T-helper 2 cell treated with Interferon-gamma antibody and Interleukin-4, amounts not matched to agents 100 ng/mL and 5 ng/mL, for 36 hours (primary cell): ENCODE data around the gene DTNB. TPM values are rescaled to one million over a fixed set of nuclear protein-coding genes. Genes with fewer than 3 reads are reported as not detected.

Experiments
- intact Hi-C: fragments of 100-400 bp; cut with micrococcal nuclease; formaldehyde crosslinking; loops from one replicate; pipeline ENCODE4 v1.15.1; 2023
- total RNA-seq: library from RNA; stranded (reverse); gene quantifications from 2 replicates; pipeline ENCODE4 v1.2.3, GENCODE V29; 2022

DTNB gene
- total RNA-seq, 1 donor from 2014 or later = 24.7 TPM

DNA sequence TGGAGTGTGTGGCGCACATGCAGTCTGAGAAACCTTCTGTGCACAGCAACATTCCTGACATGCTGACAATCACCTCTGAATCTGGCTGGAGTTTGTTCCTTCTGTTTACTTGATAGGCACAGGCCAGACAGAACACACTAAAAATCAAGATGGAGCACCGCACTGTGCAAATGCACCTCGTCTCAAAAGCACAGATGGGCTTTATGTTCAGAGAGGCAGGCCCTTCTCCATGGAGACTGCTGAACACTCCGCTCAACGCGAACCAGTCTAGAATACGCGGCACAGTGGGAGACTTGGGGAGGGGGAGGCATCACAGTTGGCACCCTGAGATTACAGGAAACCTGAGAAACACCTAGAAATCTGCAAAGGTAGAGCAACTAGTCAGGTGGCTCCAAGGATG lies 273.2 kb downstream of the DTNB start:
- intact Hi-C loops = no loop called here

- intact Hi-C loops = no loop called here
Observed at GRCh38 chr2:25398534-25398933, 274.8 kb downstream of the DTNB start.

DNA sequence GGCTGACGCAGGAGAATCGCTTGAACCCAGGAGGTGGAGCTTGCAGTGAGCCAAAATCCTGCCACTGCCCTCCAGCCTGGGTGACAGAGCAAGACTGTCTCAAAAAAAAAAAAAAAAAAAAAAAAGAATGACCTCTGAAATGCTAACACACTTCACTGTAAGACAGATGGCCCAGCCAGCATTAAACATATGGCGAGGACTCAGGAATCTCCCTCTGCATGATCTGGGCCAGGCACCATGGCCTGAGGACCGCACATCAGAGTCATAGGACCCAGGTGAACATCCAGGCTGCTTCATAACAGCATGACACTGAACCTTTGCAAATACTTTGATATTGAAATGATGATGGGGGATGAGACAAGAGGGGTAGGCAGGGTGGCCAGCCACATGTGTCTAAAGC lies 275.6 kb downstream of the DTNB start:
- intact Hi-C loops = no loop called here

DNA sequence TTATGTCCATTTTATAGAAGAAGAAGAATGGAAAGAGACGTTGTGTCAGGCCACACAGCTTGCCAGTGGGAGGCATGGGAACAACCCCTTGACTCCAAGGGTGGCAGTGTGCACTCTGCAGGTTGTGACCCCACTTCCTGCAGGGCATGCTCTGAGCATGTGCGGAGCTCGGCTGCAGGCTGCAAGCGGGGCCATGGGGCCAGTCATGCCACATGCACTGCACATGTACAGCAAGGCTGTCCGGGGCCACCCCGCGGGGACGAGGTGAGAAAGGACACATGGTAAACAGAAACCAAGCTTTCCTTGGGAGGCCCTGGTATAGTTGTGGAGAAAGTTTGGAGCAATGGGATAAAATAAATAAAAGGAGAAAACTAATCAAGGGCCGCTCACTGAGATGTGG lies 284.2 kb downstream of the DTNB start:
- intact Hi-C loops = no loop called here

DNA sequence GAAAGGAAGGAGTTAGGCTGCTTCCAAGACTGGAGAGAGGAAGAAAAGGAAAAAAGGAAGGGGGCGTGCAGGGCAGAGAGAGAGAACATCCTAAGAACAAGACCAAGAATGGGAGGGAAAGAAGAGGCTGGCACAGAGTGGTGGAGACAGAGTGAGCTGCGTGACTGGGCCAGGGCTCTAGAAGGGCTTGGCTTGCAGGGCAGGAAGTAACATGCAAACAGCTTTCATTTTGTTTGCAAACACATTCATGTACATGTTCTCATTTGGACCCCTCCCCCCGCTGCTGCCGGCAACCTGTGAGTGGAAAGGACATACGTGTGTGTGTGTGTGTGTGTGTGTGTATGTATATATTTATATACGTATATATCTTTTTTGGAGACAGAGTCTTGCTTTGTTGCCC lies 284.9 kb downstream of the DTNB start:
- intact Hi-C loops = no loop called here

DNA sequence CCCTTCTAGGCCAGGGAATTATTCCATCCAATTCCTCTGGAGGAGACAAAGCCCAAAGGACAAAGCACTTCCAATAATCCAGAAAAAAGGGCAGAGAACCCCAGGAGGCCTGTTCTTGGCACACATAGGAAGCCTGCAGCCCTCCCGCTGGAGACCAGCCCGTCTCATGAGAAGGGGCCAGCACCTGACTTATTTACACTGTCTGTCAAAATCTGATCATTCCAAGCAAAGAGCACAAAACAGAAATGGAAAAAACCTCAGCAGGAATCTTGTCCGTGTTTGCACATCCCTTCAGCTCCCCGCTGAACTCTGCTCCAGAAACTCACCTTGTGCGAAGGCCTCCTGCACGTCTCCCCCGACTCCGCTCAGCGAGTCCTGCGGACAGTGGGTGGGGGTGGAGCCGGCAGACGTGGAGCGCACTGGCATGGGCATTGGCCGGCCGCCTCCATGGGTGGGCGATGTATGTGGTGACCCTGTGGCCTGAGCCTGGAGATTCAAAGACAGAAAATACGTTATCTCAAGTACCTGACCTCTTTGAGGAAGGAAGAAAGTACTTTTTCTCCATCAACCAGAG lies 285.4 kb downstream of the DTNB start:
- intact Hi-C loops = no loop called here

DNA sequence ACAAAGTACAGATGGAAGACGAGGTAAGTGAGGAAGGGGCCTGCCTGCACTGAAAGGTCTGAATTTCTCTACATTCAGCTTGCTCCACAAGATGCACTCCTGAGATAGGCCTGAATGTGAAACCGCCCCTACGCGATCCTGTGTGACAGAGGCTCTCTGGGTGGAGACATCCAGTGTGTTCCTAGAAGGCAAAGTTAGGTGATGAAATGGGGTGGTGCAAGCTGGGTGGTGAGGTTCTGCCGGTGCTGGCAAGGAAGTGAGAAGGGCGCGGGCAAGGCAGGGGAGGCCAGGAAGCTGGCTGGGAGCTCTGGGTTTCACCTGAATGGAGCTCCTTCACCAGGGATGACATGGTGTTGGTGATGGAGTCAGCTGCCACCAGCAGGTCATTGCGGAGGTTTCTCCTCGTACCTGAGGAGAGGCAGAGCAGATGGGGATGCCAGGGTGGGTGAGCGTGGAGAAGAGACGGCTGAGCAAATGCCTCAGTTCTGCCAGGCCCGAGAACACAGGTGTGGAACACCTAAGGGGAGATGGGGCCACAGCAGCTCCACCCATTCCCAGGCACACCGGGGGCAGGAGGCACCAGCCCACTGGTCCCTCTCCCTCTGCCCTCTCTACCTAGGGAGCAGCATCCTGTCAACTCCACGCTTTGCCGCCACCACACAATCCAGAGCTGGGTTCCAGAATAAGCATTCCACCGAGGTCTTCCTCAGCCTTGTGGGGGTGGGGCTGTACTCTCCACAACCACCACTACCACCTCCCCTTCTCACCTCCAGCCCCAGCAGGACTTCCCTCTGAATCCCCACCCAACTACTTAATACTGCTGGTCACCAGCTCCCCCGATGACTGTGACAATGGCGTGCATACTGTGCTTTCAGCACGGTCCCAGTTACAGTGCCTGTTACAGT lies 286.2 kb downstream of the DTNB start:
- intact Hi-C loops = no loop called here

GRCh38 chr2:25385910-25386309 lies 287.5 kb downstream of the DTNB start:
- intact Hi-C loops = no loop called here

DNA sequence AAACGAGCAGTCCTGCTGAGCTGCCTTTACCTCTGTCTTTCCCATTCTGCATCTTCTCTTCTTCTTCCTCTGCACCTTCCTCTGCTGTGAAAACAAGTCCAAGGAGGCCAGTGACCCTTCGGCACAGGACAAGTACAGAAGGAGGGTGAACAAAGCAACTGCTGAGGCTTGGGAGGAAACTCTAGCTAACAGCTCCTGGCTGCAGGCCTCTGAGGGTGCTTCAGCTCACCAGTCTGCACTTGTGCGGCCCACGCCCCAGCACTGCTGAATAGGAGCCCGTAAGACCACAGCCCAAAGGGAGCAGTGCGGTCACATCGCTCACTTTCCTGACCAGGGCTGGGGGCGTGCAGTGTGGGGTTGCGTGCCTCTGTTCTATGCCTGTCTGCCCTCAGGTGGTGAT lies 289.6 kb downstream of the DTNB start:
- intact Hi-C loops = no loop called here

- intact Hi-C loops = no loop called here
Observed at GRCh38 chr2:25381502-25381901, 291.9 kb downstream of the DTNB start.

GRCh38 chr2:25380586-25381375 lies 292.6 kb downstream of the DTNB start:
- intact Hi-C loops = no loop called here

GRCh38 chr2:25380023-25380422 lies 293.4 kb downstream of the DTNB start:
- intact Hi-C loops = no loop called here

DNA sequence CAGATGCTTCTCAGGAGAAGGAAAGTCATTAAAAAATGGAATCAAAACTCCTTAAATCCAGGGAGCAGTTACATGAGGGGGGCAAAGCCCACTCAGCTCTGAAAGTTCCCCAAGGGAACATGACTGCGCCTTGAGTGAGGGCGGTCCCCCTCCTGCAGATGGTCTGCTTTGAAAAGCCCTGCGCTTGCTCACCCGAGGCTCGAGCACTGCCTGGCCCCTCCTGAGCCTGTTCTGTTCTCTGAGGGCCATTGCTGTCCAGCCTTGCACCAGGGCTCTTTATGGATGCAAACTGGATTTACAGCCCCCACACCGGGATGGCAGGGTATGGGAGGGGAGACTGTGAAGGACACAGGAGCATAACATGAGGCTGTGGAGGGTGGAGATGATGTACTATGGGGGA lies 293.8 kb downstream of the DTNB start:
- intact Hi-C loops = no loop called here

DNA sequence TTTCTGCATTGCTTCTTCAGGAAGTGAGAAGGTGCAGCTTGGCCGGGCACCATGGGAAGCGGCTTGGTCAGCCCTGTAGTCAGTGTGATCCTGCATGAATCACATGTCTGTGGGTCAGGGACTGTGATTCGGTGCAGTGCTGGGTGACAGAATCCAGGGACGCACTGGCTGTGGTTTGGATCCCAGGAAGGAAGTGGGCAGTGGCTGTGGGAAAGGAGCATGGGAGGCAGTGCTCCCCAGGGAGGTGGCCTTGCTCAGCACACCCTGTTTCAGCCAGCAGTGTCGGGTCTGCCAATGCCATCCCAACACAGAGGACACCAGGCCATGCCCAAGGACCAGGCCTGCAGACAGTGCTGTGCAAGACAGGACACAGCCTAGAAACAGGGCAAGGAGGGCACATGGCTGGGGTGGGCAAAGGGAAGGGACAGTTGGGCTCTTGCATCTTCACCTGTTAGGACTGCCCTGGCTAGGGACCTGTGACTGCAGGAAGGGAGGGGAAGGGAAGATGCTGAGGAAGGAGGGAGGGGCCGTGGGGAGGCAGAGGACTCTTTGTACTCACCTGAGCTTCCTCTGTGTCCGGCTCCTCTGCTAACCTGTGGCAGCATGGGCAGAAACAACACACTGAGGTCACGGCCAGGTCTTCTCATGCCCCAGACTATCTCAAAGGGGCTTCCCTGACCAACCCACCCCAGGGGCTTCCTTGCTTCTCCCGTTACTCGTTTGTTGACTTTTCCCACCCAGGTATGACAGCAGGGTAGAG lies 294.5 kb downstream of the DTNB start:
- intact Hi-C loops = no loop called here

DNA sequence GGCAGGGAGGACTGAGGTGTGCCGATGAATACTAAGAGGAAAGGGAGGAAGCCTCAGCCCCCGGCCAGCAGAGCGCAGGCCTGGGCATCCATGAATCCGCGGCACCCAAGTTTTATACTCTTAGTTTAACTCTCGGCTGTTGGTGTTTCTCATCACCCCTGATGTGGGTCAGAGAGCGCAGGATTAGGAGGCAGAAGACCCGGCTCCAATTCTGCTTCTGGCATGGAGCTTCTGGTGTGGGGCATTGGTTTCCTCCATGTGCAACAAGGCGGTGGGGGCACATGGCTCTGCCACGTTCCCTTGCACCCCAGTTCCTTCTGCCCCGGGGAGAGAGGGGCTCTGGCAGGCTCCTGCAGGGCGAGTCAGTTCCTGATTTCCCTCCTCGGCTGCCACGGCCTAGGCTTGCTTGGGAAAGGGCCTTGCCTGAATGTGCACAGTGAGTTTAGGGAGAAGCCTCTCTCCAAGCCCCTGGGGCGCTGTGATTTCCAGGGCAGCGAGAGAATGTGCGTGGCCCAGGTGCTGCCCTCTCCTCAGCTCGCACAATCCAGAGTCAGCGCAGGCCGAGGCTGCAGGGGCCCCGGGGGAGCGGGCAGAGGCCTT lies 295.5 kb downstream of the DTNB start:
- intact Hi-C loops = loop anchor here (1.0 kb wide), 4 partner anchors 16 to 144 kb away; no protein-coding TSS in a partner anchor

DNA sequence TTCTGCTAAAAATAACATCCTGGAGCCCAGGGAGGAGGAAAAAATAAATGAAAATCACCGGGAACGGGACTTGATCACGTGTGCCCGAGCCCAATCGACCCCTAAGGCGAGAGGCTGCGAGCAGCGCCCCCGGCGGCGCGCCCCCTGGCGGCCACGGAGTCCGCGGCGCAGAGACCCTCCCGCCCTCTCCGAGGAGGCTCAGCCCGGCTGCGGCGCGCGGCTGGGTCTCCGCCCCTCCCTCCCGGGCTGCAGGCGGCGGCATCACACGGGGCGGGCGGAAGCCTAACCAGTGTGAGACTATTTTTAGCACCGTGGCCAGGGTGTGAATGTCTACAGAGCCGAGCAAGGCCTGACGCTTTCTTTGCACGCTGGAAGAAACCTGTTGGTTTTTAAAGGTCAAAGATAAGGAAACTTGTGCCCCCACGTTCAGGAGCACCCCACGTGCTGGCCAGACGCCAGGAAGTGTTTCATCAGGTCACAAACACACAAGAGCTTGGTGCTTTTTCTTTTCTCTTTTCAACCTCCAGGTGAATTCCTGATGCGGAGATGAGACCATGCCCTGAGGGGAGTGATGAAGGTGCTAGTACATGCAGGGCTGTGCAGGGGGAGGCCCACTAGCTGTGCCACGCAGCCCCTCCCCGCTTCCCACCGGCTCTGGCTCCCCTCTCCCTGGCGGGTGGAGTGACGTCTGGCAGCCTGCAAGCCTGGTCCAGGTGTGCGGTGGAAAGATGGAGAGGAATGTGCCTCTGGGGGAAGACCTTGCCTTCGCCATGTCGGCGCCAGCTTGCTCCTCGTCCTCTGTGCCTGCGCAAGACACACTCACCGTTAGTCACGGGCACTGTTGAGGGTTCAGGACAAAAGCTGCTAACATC lies 296.4 kb downstream of the DTNB start:
- intact Hi-C loops = loop anchor here (1.0 kb wide), 4 partner anchors 15 to 145 kb away; no protein-coding TSS in a partner anchor

DNA sequence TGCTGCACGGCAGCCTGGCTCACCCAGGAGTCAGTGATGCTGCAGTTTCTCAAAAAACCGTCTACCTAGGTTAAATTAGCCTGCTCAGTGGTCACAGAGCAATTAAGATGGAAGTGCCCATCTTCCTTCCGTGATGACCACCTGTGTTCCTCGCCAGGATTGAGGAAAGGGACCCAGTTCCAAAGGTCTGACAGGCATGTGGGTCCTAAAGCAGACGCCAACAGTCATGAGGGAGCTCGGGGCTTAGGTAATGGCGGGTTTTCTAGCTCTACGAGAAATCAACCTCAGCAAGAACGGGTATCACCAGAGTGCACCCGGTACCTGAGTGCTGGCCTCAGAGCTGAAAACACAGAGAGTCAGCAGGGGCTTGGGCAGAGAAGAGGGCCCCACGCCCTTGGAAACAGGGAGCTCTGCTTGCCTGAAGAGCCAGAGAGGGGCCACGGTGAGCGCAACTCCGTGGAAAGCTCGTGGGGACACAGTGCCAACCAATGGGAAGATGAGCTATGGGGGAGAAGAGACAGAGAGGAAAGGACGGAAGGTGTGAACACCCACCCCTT lies 297.3 kb downstream of the DTNB start:
- intact Hi-C loops = no loop called here

DNA sequence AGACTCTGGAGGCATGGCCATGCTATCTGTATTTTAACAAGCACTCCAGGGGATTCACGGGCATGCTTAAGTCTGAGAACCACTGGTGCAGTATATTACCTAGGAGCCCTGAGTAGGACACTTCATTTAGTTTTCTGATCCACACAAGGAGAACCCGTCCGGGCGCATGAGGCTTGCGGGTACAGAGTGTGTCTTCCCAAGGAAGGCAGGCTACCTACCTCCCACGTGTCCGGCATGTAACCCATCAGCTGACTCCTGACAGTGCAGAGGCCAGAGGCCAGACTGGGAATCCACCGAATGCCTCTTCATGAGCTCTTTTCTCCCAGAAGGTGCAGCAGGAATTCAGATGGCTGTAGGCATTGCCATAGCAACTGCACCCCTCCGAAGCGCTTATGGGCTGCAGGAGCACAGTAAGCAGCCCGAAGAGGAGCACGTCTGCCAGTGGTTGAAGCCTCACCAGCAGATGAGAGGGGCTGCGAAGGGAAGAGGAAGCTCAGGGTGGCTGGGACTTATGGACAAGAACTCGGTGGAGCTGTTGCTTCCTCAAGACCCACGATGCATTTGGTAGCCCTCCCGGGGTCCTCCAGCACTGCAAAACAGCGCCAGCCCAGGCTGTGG lies 297.9 kb downstream of the DTNB start:
- intact Hi-C loops = no loop called here

DNA sequence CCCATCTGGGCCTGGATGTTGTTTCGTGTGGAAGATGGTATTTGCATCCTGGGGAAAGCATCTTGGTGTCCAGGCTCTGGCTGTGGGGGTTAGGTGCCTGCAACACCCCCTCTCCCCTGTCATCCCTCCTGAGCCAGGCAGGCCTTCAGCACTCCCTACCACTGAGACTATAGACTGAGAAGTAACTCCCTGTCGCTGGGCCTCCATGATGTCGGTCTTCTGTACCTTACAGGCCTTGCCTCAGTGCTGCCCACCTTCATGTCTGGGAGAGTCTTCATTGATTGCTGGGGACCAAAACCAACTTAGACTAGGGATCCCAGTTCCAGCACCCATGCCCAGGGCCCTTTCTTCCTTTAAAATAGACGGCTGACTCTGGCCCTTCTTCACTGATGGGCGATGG lies 298.6 kb downstream of the DTNB start:
- intact Hi-C loops = no loop called here
